Measurements from ENCODE around the gene DDIT3. TPM values are rescaled to one million over a fixed set of nuclear protein-coding genes. Genes with fewer than 3 reads are reported as not detected.

Gene DDIT3
- total RNA-seq, 2 donors from 2014 or later, result 9.9 to 12.4 TPM

DNA sequence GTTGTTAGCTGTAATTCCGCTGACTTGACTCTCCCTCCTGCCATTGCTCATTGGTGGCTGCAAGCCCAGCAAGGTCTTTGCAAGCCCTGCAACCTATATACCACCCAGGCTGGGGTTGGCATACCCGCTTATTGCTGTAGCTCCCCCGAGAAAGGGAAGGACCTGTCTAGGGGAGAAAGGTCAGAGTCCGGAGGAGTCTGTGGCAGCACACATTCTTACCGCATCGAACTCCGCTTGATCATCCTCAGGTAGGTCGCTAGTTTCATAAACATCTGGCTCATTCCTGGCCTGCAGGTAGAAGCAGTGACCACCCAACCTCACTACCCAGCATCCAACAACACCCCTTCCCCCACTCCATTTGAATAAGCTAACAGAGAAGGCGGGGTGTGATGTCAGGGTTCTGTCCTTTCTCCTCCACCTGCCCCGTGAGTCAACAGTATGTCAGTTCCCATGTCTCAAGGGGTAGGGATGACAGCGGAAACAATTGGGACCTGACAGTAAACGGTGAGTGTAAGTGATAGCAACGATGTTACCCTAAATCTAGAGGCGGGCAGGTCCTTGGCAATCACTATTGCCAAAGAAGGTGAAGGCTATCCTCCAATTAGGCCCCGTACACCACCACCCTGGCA, 25.6 kb upstream of the DDIT3 start:
- Mint-ChIP-seq H3K9me3 (no peaks in the 10 kb centered on the region), H3K27ac (peak overlapping the region; percentile 82), H3K27me3 (ENCODE audit: insufficient read depth) (peaks cover 33% of the 10 kb centered on the region), H3K36me3 (ENCODE audit: low read depth) (peaks cover 12% of the 10 kb centered on the region), H3K4me3 (peak overlapping the region; percentile 97), H3K4me1 (peaks cover 17% of the 10 kb centered on the region)
- Histone ChIP-seq H3K4me3 (ENCODE audit: low read length) (peak overlapping the region; percentile 92), H3K27ac (ENCODE audit: low read depth, low read length) (no peak overlapping the region), H3K9ac (ENCODE audit: extremely low read depth, low read length, poor library complexity, severe bottlenecking) (peak overlapping the region; percentile 86), H3K4me1 (ENCODE audit: control insufficient read depth, insufficient read depth, low read length) (peaks cover 4% of the 10 kb centered on the region), H3K36me3 (ENCODE audit: control insufficient read depth, insufficient read depth, low read length) (peaks cover 21% of the 10 kb centered on the region), H3K9me3 (ENCODE audit: control insufficient read depth, low read length) (no peaks in the 10 kb centered on the region), H3K27me3 (ENCODE audit: control insufficient read depth, insufficient read depth, low read length, poor library complexity, severe bottlenecking) (peaks cover 31% of the 10 kb centered on the region)
- TF ChIP-seq, protein P1, sequence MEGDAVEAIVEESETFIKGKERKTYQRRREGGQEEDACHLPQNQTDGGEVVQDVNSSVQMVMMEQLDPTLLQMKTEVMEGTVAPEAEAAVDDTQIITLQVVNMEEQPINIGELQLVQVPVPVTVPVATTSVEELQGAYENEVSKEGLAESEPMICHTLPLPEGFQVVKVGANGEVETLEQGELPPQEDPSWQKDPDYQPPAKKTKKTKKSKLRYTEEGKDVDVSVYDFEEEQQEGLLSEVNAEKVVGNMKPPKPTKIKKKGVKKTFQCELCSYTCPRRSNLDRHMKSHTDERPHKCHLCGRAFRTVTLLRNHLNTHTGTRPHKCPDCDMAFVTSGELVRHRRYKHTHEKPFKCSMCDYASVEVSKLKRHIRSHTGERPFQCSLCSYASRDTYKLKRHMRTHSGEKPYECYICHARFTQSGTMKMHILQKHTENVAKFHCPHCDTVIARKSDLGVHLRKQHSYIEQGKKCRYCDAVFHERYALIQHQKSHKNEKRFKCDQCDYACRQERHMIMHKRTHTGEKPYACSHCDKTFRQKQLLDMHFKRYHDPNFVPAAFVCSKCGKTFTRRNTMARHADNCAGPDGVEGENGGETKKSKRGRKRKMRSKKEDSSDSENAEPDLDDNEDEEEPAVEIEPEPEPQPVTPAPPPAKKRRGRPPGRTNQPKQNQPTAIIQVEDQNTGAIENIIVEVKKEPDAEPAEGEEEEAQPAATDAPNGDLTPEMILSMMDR (conservative IDR thresholded peaks at IDR 0.05), result no peak
- DNase-seq, result peak; percentile 64
- 64 to 73% methylated on average over 10 to 15 of the region's 15 CpGs for WGBS, 2 experiments (ENCODE audit: insufficient coverage in 1 of 2, insufficient read length in 1 of 2)

DNA sequence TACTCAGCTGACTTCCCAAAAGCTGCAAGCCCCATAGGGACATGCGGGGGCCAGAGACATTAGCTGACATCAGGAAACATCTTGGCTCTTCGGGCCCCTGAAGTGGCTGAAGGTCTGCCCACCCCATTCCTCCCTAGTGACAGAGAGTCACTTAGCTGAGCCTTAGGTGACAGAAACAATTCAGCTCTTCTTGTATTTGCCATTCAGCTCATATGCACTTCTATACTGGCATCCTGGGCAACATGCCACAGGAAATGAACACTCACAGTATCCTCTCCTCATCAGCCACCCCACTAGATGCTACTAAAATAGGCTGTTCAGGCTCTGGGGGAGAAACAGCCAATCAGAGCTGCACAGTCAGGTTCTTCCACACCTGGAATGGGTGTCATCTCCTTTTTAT, 23.3 kb upstream of the DDIT3 start:
- H3K36me3 Mint-ChIP-seq (ENCODE audit: low read depth), result peaks cover 25% of the 10 kb centered on the region
- H3K4me3 Mint-ChIP-seq, result no peak overlapping the region
- WGBS, 2 experiments (ENCODE audit: insufficient coverage in 1 of 2, insufficient read length in 1 of 2), result 95 to 97% methylated on average over 2 of the region's 2 CpGs
- H3K4me1 ChIP-seq (ENCODE audit: control insufficient read depth, insufficient read depth, low read length), result peaks cover 4% of the 10 kb centered on the region
- no peak overlapping the region for H3K27ac ChIP-seq (ENCODE audit: low read depth, low read length)
- no peak for DNase-seq
- H3K9me3 ChIP-seq (ENCODE audit: control insufficient read depth, low read length), result no peaks in the 10 kb centered on the region
- H3K27ac Mint-ChIP-seq, result no peak overlapping the region
- no peaks in the 10 kb centered on the region for H3K9me3 Mint-ChIP-seq
- H3K9ac ChIP-seq (ENCODE audit: extremely low read depth, low read length, poor library complexity, severe bottlenecking), result no peak overlapping the region
- H3K36me3 ChIP-seq (ENCODE audit: control insufficient read depth, insufficient read depth, low read length), result peaks cover 41% of the 10 kb centered on the region
- H3K27me3 Mint-ChIP-seq (ENCODE audit: insufficient read depth), result peaks cover 12% of the 10 kb centered on the region
- TF ChIP-seq, protein P1 (conservative IDR thresholded peaks at IDR 0.05), result no peak
- H3K27me3 ChIP-seq (ENCODE audit: control insufficient read depth, insufficient read depth, low read length, poor library complexity, severe bottlenecking), result peaks cover 11% of the 10 kb centered on the region
- no peak overlapping the region for H3K4me3 ChIP-seq (ENCODE audit: low read length)
- peaks cover 12% of the 10 kb centered on the region for H3K4me1 Mint-ChIP-seq

DNA sequence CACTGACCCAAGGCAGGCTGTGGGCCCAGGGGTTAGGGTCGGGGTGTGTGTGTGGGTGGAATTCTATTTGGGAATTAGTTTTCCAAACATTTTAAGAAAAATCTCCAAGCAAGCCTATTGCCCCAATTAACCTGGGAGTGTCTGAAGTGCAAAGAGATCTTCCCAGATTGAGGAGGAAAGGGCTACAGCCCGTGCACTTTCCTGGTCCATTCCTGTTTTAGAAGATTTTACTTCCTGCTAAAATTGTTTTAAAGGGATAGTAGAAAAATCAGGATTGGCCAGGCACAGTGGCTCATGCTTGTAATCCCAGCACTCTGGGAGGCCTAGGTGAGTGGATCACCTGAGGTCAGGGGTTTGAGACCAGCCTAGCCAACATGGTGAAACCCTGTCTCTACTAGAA, 21.4 kb upstream of the DDIT3 start:
- DNase-seq, result no peak
- TF ChIP-seq, protein P1 (conservative IDR thresholded peaks at IDR 0.05), result no peak
- H3K27me3 ChIP-seq (ENCODE audit: control insufficient read depth, insufficient read depth, low read length, poor library complexity, severe bottlenecking), result no peaks in the 10 kb centered on the region
- WGBS, 2 experiments (ENCODE audit: insufficient coverage in 1 of 2, insufficient read length in 1 of 2), result 82 to 100% methylated on average over 1 of the region's 2 CpGs
- Mint-ChIP-seq H3K36me3 (ENCODE audit: low read depth) (peaks cover 37% of the 10 kb centered on the region), H3K9me3 (no peaks in the 10 kb centered on the region), H3K4me3 (no peak overlapping the region), H3K27ac (no peak overlapping the region), H3K27me3 (ENCODE audit: insufficient read depth) (no peaks in the 10 kb centered on the region), H3K4me1 (peaks cover 9% of the 10 kb centered on the region)
- H3K27ac ChIP-seq (ENCODE audit: low read depth, low read length), result no peak overlapping the region
- peaks cover 52% of the 10 kb centered on the region for H3K36me3 ChIP-seq (ENCODE audit: control insufficient read depth, insufficient read depth, low read length)
- H3K9me3 ChIP-seq (ENCODE audit: control insufficient read depth, low read length), result no peaks in the 10 kb centered on the region
- no peak overlapping the region for H3K9ac ChIP-seq (ENCODE audit: extremely low read depth, low read length, poor library complexity, severe bottlenecking)
- H3K4me1 ChIP-seq (ENCODE audit: control insufficient read depth, insufficient read depth, low read length), result peaks cover 4% of the 10 kb centered on the region
- no peak overlapping the region for H3K4me3 ChIP-seq (ENCODE audit: low read length)

All from endodermal cell (in vitro differentiated cells).